ENCODE measurements around the gene GRM7.

The GRM7 gene

DNA sequence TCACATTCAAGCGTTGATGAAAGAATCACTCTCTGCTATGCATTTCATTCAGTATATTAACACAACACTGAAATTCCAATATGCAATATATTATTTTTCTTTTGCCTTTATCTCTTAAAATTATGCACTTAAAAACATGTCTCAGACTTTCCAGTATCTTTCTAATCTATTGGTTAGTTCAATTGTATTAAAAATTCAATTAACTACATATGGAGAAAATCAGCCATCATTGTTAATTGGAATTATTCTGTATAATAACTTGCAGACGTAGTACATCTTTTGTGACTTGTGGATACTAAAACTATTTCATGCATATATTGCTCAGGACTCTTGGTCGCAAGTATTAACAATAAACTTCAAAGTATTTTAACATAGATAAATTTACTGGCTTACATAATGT lies 715.6 kb downstream of the GRM7 start:
- H3K36me3 ChIP-seq = no peaks in the 10 kb centered on the region
- no peak for TF ChIP-seq CTCF (IDR thresholded peaks at IDR 0.05; ENCODE audit: low read depth, low read length)
- H3K27me3 ChIP-seq = no peaks in the 10 kb centered on the region
- H3K4me1 ChIP-seq = no peaks in the 10 kb centered on the region; the same call in 1 of the 2 replicates
- H3K9me3 ChIP-seq = no peaks in the 10 kb centered on the region
- H3K4me3 ChIP-seq (ENCODE audit: low read depth, low read length) = no peak overlapping the region
- DNase-seq = no peak

DNA sequence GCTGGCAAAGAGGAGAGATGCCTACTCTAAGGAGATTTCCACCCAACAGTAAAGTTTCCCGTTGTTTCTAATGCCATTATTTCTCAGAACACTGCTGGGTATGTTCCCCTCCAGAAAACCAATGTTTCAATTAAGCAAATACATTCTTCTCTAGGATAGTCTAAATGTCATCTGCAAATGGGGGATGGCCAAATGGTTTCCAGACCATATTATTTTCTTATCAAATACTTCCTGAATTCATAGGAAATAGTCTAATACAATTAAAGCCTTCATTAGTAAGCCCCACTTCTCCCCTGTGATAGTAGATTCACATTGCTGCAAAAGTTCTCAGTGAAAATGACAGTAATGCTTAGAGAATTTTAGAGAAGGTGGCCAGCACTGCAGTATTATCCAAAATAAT lies 716.6 kb downstream of the GRM7 start:
- Histone ChIP-seq H3K4me3 (ENCODE audit: low read depth, low read length) (no peak overlapping the region), H3K9me3 (no peaks in the 10 kb centered on the region), H3K36me3 (no peaks in the 10 kb centered on the region), H3K4me1 (no peaks in the 10 kb centered on the region; the same call in 1 of the 2 replicates), H3K27me3 (no peaks in the 10 kb centered on the region)
- DNase-seq = no peak
- TF ChIP-seq CTCF (IDR thresholded peaks at IDR 0.05; ENCODE audit: low read depth, low read length) = no peak

GRCh38 chr3:7581831-7582230 lies 720.9 kb downstream of the GRM7 start:
- Histone ChIP-seq H3K9me3 (no peaks in the 10 kb centered on the region), H3K4me1 (no peaks in the 10 kb centered on the region; the same call in 1 of the 2 replicates), H3K4me3 (ENCODE audit: low read depth, low read length) (no peak overlapping the region), H3K27me3 (no peaks in the 10 kb centered on the region), H3K36me3 (no peaks in the 10 kb centered on the region)
- no peak for DNase-seq
- no peak for TF ChIP-seq CTCF (IDR thresholded peaks at IDR 0.05; ENCODE audit: low read depth, low read length)

DNA sequence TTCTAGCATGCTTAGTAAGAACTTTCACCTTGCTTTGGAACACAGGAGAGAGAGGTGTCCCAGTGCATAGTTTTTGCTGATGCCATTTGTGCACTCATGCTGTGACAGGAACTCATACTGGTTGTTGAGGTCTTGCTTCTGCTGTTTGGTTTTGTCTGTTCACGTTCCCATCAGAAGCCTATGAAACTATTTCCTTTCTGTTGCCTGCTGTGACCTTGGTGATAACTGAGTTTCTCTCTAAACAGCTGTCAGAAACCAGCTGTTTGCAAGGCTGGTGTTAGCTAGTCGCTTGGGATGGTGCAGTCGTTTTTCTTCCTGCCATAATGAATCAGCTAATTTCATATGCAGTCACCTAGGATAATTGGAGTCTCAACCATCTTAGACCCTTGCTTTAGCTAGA lies 724.1 kb downstream of the GRM7 start:
- no peak for DNase-seq
- H3K4me1 ChIP-seq = no peaks in the 10 kb centered on the region
- H3K27me3 ChIP-seq = no peaks in the 10 kb centered on the region
- no peaks in the 10 kb centered on the region for H3K36me3 ChIP-seq
- no peaks in the 10 kb centered on the region for H3K9me3 ChIP-seq
- no peak for TF ChIP-seq CTCF (IDR thresholded peaks at IDR 0.05; ENCODE audit: low read depth, low read length)
- no peak overlapping the region for H3K4me3 ChIP-seq (ENCODE audit: low read depth, low read length)

- Histone ChIP-seq H3K4me3 (ENCODE audit: low read depth, low read length) (no peak overlapping the region), H3K27me3 (no peaks in the 10 kb centered on the region), H3K4me1 (no peaks in the 10 kb centered on the region), H3K36me3 (no peaks in the 10 kb centered on the region), H3K9me3 (no peaks in the 10 kb centered on the region)
- no peak for DNase-seq
- TF ChIP-seq CTCF (IDR thresholded peaks at IDR 0.05; ENCODE audit: low read depth, low read length) = no peak
Observed at GRCh38 chr3:7588236-7588635, 727.3 kb downstream of the GRM7 start.

GRCh38 chr3:7589526-7589925 lies 728.6 kb downstream of the GRM7 start:
- no peak for TF ChIP-seq CTCF (IDR thresholded peaks at IDR 0.05; ENCODE audit: low read depth, low read length)
- H3K4me3 ChIP-seq (ENCODE audit: low read depth, low read length) = no peak overlapping the region
- no peaks in the 10 kb centered on the region for H3K9me3 ChIP-seq
- no peaks in the 10 kb centered on the region for H3K4me1 ChIP-seq
- no peak for DNase-seq
- no peaks in the 10 kb centered on the region for H3K36me3 ChIP-seq
- H3K27me3 ChIP-seq = no peaks in the 10 kb centered on the region
